Raji (cell line): ENCODE data around the gene CBLB.

Experiments
- POLR2A ChIP-seq: IDR thresholded peaks from 2 replicates; pipeline ENCODE4 v1.6.1; 2011; ENCODE audit warnings: low read depth, low read length, control low read depth; ENCODE audit not compliant: insufficient read depth

CBLB gene

DNA sequence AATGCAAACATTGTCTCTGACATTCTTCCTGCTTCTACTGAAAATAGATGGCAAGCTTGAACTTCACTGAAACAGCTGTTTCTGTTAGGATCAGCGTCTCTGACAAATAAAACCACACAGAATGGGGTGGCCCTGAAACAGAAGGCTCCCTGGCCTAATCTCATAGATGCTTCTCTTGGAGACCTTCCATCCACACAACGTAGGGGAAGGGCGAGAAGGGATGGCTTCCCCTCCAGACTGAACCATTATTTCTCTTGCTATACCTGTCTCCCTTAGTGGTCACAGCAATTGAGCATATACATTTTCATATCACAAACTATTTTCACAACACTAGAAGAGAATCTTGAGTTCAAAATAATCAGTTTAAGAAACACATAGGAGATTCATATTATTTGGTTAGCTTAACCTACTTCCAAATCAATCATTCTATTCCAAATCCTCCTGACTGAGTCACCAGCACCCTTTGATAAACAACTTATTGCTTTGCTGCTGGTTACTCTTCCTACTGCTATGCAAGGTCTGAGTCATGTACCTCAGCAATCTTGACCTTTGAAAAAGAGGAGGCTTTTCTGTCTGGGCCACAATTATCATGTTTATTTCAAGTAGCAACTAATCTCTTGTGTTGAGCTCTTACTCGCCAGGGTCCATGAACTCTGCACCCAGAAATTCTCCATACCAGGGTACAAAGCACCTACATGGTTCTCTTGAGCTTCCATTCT is 45.5 kb downstream of the CBLB start:
- TF ChIP-seq POLR2A, result no peak

DNA sequence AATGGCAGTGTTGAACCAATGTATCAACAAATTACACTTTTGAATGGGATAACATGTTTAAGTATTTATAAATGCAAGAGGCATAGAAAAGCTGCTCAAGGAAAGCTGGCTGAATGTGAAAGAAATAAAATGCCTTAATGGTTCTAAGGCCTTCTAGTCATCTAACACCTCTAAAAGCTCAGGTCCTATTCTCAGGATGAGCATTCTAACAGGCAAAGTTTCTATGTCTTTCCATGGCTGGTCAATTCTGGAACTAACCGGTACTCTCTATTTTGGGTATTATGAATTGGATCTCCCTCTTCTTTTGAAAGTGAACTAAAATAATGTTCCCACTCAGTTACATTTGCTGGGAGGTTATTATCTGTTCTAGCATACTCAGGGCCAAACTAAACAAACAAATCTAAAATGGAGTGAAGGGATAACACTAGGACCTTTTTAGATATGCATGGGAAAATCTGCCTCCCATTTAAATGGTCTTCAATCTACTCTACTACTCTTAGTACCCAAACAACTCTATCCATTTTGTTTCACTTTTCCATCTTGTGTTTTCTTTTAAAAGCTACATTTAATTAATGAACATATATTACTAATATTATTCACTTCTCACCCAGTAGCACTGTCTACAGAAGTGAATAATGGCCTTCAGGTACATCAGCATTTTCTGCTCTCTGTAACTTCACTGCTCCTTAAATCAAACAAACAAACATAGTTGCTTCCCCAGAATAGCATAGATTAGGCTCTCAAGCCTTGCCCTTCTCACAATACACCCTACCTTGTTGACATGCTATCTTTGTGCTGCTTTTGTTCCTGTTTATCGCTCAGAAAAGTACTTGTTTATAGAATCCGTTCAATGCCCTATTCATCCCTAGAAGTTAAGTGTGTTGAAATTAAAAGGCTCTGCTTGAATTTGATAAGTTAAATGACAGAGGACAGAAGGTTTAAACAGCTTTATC is 46.4 kb downstream of the CBLB start:
- TF ChIP-seq POLR2A, result no peak

DNA sequence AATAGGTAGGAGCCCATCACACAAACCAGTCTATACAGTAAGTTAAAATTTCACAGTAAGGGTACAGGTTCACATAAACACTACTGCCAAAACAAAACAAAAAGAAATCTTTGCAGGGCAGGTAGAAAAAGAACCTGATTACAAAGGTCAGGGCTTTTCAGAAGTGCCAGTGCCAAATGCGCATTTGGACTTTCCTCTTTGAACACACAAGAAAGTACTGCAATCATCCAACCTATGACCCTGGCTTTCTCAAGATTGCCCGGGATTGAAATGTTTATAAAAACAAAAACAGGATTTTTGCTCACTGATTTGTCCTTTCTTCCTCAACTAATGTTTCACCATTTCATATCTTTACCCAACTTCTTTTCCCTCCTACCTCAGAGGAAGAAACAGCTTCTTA is 47.4 kb downstream of the CBLB start:
- TF ChIP-seq POLR2A, result no peak

DNA sequence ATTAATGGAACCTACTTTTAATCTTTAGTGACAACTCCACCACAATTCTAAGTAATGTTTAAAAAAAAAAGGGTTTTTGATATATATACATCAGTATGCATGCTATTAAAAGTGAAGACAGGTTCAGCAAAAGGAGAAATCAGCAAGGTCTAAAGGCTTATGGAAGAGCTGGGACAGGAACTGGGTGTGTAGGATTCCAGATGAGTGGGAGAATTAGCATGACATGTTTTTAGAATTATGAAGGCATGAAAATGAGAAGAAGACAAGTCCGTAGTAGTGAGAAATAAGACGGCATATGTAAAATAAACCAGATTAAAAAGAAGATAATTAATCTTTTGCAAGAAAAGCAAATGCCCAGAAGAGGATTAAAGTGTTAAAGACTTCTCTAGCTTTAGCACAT is 52.0 kb downstream of the CBLB start:
- no peak for TF ChIP-seq POLR2A

DNA sequence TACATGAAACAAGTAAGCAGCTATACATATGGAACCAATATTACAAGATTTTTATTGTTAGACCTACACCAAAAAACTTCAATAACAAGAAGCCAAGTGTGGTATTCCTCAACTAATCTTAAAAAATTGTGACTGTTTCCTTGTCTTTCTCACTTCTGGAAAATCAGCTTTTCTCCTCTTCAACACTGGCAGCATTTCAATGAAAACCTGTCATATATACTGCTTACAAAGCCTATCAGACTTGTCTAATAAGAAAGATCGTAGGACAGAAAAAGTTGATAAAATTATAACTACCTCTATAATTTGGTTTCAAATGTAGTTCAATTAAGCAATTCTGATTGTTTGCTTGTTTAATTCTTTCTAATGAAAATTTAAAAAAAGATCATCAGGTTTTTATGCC is 55.1 kb downstream of the CBLB start:
- no peak for TF ChIP-seq POLR2A

DNA sequence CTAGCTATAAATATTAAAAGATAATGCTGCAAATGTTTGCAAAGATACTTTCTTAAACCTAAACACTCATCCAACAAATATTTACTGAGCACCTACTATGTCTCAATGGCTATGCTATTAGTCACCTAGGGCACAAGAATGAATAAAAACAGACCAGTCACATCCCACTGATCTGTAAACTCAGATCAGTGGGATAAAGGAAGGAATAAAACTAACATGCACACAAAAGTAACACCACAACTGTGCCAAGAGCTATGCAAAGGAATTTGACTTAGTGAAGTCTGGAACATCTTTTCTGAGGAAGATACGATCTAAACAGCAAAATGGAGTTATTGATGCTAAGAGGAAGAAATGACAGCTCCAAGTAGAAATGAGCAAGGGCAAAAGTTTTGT is 56.6 kb downstream of the CBLB start:
- TF ChIP-seq POLR2A, result no peak

DNA sequence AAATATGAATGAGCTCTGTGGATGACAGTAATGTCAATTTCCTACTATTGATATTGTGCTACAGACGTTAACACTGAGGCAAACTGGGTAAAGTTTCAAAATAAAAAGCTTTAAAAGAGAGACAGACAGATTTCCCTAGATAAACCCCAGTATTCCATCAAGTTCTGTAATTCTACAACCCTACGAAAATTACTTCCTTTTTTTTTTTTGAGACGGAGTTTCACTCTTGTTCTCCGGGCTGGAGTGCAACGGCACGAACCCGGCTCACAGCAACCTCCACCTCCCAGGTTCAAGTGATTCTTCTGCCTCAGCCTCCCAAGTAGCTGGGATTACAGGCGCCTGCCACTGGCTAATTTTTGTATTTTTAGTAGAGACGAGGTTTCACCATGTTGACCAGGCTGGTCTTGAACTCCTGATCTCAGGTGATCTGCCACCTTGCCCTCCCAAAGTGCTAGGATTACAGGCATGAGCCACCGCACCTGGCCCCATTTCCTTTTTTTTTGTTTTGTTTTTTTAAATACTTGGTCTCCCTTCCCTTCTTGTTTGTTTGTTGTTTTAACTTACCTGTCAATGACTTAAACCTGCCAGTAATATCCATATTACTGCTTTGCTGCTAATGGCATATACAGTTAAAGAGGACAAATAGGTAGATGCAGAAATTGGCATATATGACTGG is 57.2 kb downstream of the CBLB start:
- no peak for TF ChIP-seq POLR2A

DNA sequence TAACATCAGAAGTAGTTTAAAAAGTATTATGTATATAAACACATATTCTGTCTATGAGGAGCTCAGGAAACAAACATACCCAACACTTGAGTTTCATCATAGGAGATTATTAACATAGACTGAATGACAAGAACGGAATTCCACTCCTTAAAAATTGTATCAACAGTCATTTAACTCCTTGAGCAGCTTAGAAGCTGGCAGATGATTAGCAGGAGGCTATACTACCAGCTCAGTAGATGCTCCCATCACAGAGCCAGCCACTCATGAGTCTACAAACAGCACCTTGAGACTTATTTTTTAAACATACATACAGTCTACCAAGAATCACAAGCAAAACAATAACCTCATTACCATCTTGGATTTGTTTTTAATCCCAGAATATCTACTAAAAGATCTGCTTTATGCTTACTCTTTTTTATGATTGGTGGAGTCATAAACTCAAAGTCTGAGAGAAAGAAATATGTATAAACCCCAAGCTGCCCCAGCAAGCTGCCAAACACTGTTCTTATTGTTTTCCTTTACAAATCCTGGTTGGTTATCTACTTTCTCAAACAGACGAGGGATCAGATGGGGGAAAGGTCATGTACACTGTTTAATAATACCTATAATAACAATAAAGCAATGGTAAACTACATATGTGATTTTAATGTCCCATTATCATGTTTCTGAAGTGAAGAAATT is 59.5 kb downstream of the CBLB start:
- TF ChIP-seq POLR2A, result no peak

DNA sequence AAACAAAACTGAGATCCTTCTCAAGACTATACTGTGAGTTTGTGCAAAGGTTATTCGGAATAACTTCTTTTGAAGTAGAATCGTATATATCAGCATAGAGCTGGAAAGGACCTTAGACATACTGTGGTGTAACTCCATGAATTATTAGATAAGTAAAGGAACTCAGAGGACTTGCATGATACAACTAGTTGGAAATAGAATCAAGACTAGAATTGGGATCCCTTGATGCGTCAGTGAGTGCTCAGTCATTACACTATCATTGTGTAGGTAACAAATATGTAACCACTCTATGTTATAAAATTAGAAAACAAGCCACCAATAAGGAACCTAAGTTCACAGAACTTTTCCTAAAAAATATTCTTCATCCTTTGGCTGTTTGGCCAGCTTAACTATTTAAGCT is 61.1 kb downstream of the CBLB start:
- TF ChIP-seq POLR2A, result no peak

DNA sequence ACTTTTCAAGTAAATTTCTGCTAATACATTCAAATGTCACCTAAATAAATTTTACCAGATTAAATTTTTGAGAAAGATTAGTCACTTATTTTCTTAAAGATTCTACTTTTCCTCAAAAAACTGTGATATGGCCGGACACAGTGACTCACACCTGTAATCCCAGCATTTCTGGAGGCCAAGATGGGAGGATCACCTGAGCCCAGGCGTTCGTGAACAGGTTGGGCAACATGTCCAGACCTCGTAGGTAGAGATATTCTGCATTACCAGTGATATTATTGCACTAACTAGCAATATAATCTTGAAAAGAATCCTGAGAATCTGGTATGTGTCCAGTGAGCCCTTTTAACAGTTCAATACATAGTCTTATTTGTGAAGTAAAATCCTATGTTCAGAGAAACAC is 61.7 kb downstream of the CBLB start:
- TF ChIP-seq POLR2A, result no peak

DNA sequence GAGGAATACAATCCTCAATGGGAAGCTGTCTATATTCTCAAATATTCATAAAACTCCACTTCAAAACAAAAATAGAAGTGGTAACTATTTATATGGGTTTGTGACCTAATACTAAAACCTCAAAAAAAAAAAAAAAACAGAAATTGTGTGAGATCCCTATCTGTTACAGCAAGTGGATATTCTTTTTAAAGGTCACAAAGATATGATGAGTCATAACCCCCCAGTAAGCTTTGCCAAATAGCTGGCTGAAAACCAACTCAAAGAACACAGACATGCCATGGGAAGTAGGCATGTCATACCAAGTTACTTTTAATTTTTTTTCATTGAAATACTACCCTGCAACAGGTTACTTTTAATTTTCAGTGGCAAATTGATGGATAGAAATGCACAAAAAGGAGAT is 62.5 kb downstream of the CBLB start:
- TF ChIP-seq POLR2A, result no peak

DNA sequence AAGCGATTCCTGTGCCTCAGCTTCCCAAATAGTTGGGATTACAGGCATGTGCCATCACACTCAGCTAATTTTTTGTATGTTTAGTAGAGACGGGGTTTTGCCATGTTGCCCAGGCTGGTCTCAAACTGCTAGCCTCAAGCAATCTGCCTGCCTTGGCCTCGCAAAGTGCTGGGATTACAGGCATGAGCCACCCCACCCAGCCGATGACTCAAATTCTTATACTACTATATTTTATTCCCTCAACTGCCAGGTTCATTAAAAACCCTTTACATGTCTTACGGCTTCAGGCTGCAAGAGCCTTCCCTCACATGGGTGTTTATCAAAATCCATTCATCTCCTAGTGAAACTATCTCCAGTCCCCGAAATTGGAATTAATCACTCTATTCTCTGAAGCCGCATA is 63.4 kb downstream of the CBLB start:
- TF ChIP-seq POLR2A, result no peak

DNA sequence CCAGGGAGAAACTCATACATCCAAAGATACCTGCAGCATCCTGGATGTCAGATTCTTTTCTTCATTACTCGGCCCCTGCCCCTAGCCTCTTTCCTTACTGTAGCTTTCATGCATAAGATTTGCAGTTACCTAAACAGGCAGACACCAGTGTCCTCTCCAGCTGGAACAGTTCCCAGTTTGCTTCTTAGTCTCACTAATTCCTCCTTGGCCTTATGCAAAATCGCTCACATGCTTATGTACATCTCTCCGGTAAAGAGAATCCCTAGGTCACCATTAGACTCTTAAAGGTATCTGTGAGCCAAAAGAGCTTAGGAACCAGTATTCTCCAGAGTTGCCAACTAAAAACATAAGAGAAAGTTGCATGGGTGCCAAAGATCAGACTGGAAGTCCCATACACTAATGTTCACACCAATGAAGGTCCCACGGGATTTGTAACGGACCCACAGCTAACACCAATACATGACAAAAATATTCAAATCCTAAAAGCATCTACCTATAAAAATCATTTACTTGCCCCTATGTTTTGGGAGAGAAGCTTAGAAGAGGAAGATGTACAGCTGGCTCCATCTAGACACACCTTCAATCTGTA is 66.6 kb downstream of the CBLB start:
- TF ChIP-seq POLR2A, result no peak

DNA sequence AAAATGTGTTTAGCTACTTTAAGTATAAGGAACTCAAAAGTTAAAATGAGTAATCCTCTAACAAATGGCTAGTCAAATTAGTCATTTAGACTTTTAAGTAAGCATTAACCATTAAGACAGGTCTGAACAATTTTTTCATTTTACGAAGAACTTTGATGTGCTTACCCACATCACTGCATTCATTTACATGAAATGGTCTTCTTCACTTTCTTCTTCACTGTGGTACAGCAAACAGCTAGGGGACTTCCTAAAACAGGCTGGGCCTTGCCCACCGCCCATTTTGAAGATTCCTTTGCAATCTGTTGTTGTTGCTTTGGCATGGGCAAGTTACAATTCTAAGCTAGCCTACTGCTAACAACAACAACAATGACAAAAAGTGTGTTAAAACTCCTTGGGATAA is 67.4 kb downstream of the CBLB start:
- TF ChIP-seq POLR2A, result no peak

DNA sequence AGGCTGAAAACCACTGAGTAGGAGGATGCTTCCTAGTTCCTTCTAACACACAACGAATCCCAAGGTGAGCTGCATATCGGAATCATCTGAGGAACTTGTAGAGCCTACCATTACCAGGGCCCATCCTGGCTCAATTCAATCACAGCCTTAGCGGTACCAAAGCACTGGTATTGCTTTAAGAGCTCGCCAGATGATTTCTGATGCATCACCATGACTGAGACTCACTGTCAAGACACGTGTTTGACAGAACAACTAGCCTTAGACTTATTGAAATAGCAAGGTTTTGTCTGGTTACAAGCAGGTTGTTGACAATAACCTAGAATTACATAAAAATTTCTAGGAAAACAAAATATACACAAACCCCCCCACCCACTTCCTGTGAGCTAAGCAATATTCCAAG is 68.5 kb downstream of the CBLB start:
- no peak for TF ChIP-seq POLR2A
